ENCODE data around the gene DTX3L. TPM values are rescaled to one million over a fixed set of nuclear protein-coding genes. Genes with fewer than 3 reads are reported as not detected.
A peak's percentile ranks its signal among the peaks of the same experiment; 100 is the strongest.

Gene DTX3L
- total RNA-seq, 1 experiment from 2014 or later: 18.9 TPM

GRCh38 chr3:122577409-122578031 is 13.4 kb downstream of the DTX3L start, which contains the start of gene PARP15:
Gene PARP15, plus strand, starts transcription at chr3:122577650. Its CDS starts 18 bp downstream, at chr3:122577668.
- no TSS peak for BruUV-seq (replicated peaks)
- TF ChIP-seq CTCF (conservative IDR thresholded peaks at IDR 0.05; ENCODE audit: low read depth, low read length): no peak
- intact Hi-C loops (cut with micrococcal nuclease; ENCODE audit: unreplicated experiment): no loop called here
- Histone ChIP-seq H3K4me3 (ENCODE audit: low read depth, low read length, poor library complexity, severe bottlenecking) (peak within 1 kb of the TSS; percentile 21), H3K36me3 (ENCODE audit: insufficient read depth, low read length, poor library complexity, severe bottlenecking) (no peaks in the 10 kb centered on the region), H3K4me1 (ENCODE audit: insufficient read depth, low read length, poor library complexity, severe bottlenecking) (no peaks in the 10 kb centered on the region), H3K27me3 (replicated peaks; ENCODE audit: insufficient read depth, low read depth, low read length, poor library complexity) (no peaks in the 10 kb centered on the region), H3K9me3 (ENCODE audit: low read depth, low read length, poor library complexity, severe bottlenecking) (peaks cover 12% of the 10 kb centered on the region), H3K27ac (ENCODE audit: low read depth, low read length, poor library complexity, severe bottlenecking) (no peak within 1 kb of the TSS)
- POLR2A ChIA-PET (ENCODE audit: low non-redundant PET): no interaction called here
- DNase-seq (ENCODE audit: low spot score): no peak
- CTCF ChIA-PET: no interaction called here

- POLR2A ChIA-PET (ENCODE audit: low non-redundant PET): no interaction called here
- H3K4me1 ChIP-seq (ENCODE audit: insufficient read depth, low read length, poor library complexity, severe bottlenecking): no peaks in the 10 kb centered on the region
Measured at GRCh38 chr3:122578069-122578740, 14.1 kb downstream of the DTX3L start.

DNA sequence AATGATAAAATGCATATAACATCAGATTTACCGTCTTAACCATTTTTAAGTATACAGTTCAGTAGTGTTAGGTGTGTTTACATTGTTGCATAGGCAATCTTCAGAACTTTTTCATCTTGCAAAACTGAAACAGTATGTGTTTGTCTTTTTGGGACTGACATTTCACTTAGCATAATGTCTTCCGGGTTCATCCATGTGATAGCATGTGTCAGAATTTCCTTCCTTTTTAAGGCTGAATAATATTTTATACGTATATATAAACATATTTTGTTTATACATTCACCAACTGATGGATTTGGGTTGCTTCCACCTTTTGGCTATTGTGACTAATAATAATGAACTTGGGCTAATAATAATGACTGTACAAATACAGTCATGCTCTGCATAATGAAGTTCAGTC is 16.3 kb downstream of the DTX3L start:
- Histone ChIP-seq H3K9me3 (ENCODE audit: low read depth, low read length, poor library complexity, severe bottlenecking) (peaks cover 17% of the 10 kb centered on the region), H3K27me3 (replicated peaks; ENCODE audit: insufficient read depth, low read depth, low read length, poor library complexity) (no peaks in the 10 kb centered on the region), H3K4me1 (ENCODE audit: insufficient read depth, low read length, poor library complexity, severe bottlenecking) (no peaks in the 10 kb centered on the region), H3K27ac (ENCODE audit: low read depth, low read length, poor library complexity, severe bottlenecking) (no peak overlapping the region), H3K4me3 (ENCODE audit: low read depth, low read length, poor library complexity, severe bottlenecking) (no peak overlapping the region), H3K36me3 (ENCODE audit: insufficient read depth, low read length, poor library complexity, severe bottlenecking) (no peaks in the 10 kb centered on the region)
- no TSS peak for BruUV-seq (replicated peaks)
- ChIA-PET POLR2A (ENCODE audit: low non-redundant PET) (no interaction called here), CTCF (no interaction called here)
- intact Hi-C loops (cut with micrococcal nuclease; ENCODE audit: unreplicated experiment): no loop called here
- TF ChIP-seq EZH2 (IDR thresholded peaks at IDR 0.05; ENCODE audit: borderline replicate concordance, low read depth, low read length, poor library complexity, severe bottlenecking) (no peak), CTCF (conservative IDR thresholded peaks at IDR 0.05; ENCODE audit: low read depth, low read length) (no peak)
- DNase-seq (ENCODE audit: low spot score): no peak

More at GRCh38 chr3:122578069-122578740, 14.1 kb downstream of the DTX3L start:
- TF ChIP-seq CTCF (conservative IDR thresholded peaks at IDR 0.05; ENCODE audit: low read depth, low read length) (no peak), EZH2 (IDR thresholded peaks at IDR 0.05; ENCODE audit: borderline replicate concordance, low read depth, low read length, poor library complexity, severe bottlenecking) (no peak)
- Histone ChIP-seq H3K9me3 (ENCODE audit: low read depth, low read length, poor library complexity, severe bottlenecking) (peaks cover 17% of the 10 kb centered on the region), H3K27me3 (replicated peaks; ENCODE audit: insufficient read depth, low read depth, low read length, poor library complexity) (no peaks in the 10 kb centered on the region), H3K36me3 (ENCODE audit: insufficient read depth, low read length, poor library complexity, severe bottlenecking) (no peaks in the 10 kb centered on the region), H3K27ac (ENCODE audit: low read depth, low read length, poor library complexity, severe bottlenecking) (no peak overlapping the region), H3K4me3 (ENCODE audit: low read depth, low read length, poor library complexity, severe bottlenecking) (peak overlapping the region; percentile 21)
- intact Hi-C loops (cut with micrococcal nuclease; ENCODE audit: unreplicated experiment): no loop called here
- BruUV-seq (replicated peaks): no TSS peak
- no peak for DNase-seq (ENCODE audit: low spot score)
- CTCF ChIA-PET: no interaction called here

All from A673 (cell line).